Effector CD8-positive, alpha-beta T cell (primary cell): ENCODE data around the gene POFUT2.

Source experiments
- DNase-seq: peaks from one replicate; lab custom pipeline; 2025; lab: John Stamatoyannopoulos, UW

Gene POFUT2

GRCh38 chr21:45223236-45224185, 64.2 kb downstream of the POFUT2 start:
- DNase-seq = no peak

- DNase-seq = no peak
Observed at GRCh38 chr21:45222001-45222400, 65.7 kb downstream of the POFUT2 start.

GRCh38 chr21:45220714-45221490, 66.8 kb downstream of the POFUT2 start:
- no peak for DNase-seq

- DNase-seq = no peak
Observed at GRCh38 chr21:45220071-45220481, 67.6 kb downstream of the POFUT2 start.

GRCh38 chr21:45219517-45219916, 68.2 kb downstream of the POFUT2 start:
- no peak for DNase-seq

- no peak for DNase-seq
Observed at GRCh38 chr21:45217010-45217409, 70.7 kb downstream of the POFUT2 start.

GRCh38 chr21:45215213-45215612, 72.5 kb downstream of the POFUT2 start:
- no peak for DNase-seq
